GM21723 (cell line): ENCODE measurements around the gene CPXM2.

Experiments used
- ATAC-seq: cut with Tn5 transposase; IDR thresholded peaks from one replicate; pipeline ENCODE4 v1.9.1; 2021; ENCODE audit warnings: mild to moderate bottlenecking, moderate library complexity; ENCODE audit not compliant: unreplicated experiment

Gene CPXM2

DNA sequence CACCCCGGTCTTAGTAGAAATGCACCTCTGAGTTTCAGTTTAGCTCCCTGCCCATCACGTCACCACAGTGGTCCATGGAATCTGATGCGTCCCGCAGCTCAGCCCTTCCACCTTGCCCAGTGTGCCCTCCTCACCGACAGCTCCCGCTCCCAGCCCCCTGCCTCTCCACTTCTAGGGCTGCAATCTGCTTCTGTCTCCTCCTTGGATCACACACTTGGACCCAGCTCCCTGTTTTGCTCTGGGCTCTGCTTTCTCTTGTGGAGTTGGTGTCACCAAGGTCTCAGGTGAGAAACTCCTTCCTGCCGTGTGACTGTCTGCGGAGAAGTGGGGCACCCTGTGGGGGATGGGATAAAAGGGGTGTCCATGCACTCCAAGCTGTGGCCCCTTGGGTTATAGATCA lies 187.5 kb downstream of the CPXM2 start:
- no peak for ATAC-seq

DNA sequence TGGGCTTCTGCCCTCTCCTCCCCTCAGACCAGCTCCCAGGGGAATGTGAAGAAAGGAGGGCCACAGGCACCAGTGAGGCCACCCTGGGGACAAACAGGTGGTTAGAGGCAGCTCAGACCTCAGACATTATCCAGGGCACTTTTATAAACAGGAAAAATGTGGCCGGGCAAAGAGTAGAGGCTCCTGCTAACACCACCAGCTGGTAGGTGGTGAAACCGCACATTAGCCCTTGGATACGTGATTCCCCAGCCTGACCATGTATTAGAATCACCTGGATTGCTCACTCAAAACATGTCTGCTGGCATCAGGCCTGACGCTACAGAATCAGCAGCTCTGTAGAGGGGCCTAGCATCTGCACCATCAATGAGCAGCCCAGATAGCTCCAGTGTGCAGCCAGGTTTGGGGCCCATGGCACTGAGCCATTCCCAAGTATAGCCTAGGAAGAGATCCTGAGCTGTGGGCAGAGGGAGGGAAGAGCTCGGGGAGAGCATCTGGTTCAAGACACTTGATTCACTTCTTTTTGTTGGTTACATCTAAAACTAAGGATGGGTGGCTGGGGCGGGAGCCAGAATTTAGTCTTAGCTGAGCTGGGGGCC lies 188.3 kb downstream of the CPXM2 start:
- no peak for ATAC-seq
